ENCODE results near the gene ILK. TPM values are rescaled to one million over a fixed set of nuclear protein-coding genes. Genes with fewer than 3 reads are reported as not detected.

Gene ILK
- total RNA-seq, 1 donor from 2014 or later = 85.6 TPM

- Histone ChIP-seq H2AFZ (replicated peaks) (no peak overlapping the region), H3K9ac (no peak overlapping the region), H3K27me3 (peaks cover 37% of the 10 kb centered on the region), H3K4me1 (peaks cover 3% of the 10 kb centered on the region), H3K79me2 (ENCODE audit: low read depth) (no peaks in the 10 kb centered on the region), H3K9me3 (ENCODE audit: low read depth) (no peaks in the 10 kb centered on the region), H3K36me3 (no peaks in the 10 kb centered on the region), H4K20me1 (ENCODE audit: low read depth) (peaks cover 4% of the 10 kb centered on the region), H3K4me3 (no peak overlapping the region), H3K4me2 (no peak overlapping the region), H3F3A (ENCODE audit: low read depth) (peaks cover 9% of the 10 kb centered on the region), H3K27ac (no peak overlapping the region)
- TF ChIP-seq EZH2 (IDR thresholded peaks at IDR 0.05) = no peak
- no peak for TF ChIP-seq EZH2phosphoT487 (IDR thresholded peaks at IDR 0.05)
- no peak for TF ChIP-seq CTCF (IDR thresholded peaks at IDR 0.05)
- no peaks in the 10 kb centered on the region for H3K9me3 Mint-ChIP-seq
- DNase-seq (ENCODE audit: low spot score) = no peak
- peaks cover 4% of the 10 kb centered on the region for H3K27me3 Mint-ChIP-seq (ENCODE audit: insufficient read depth, low read depth)
- no peaks in the 10 kb centered on the region for H3K4me1 Mint-ChIP-seq
- no peak overlapping the region for H3K4me3 Mint-ChIP-seq
- peaks cover 37% of the 10 kb centered on the region for H3K36me3 Mint-ChIP-seq
- H3K27ac Mint-ChIP-seq = no peak overlapping the region
These were observed 23.6 kb downstream of the ILK start for GRCh38 chr11:6626971-6627761.

- no peaks in the 10 kb centered on the region for H3K79me2 ChIP-seq (ENCODE audit: low read depth)
- H3K9ac ChIP-seq = no peak overlapping the region
- peaks cover 9% of the 10 kb centered on the region for H3F3A ChIP-seq (ENCODE audit: low read depth)
- H3K36me3 Mint-ChIP-seq = peaks cover 39% of the 10 kb centered on the region
- H3K4me1 ChIP-seq = peaks cover 3% of the 10 kb centered on the region
- TF ChIP-seq EZH2 (IDR thresholded peaks at IDR 0.05) = no peak
- TF ChIP-seq CTCF (IDR thresholded peaks at IDR 0.05) = no peak
- no peak for TF ChIP-seq EZH2phosphoT487 (IDR thresholded peaks at IDR 0.05)
- peaks cover 4% of the 10 kb centered on the region for H4K20me1 ChIP-seq (ENCODE audit: low read depth)
- no peak overlapping the region for H3K4me3 Mint-ChIP-seq
- no peaks in the 10 kb centered on the region for H3K36me3 ChIP-seq
- H3K9me3 ChIP-seq (ENCODE audit: low read depth) = no peaks in the 10 kb centered on the region
- H2AFZ ChIP-seq (replicated peaks) = no peak overlapping the region
- H3K4me2 ChIP-seq = no peak overlapping the region
- peaks cover 40% of the 10 kb centered on the region for H3K27me3 ChIP-seq
- H3K9me3 Mint-ChIP-seq = no peaks in the 10 kb centered on the region
- no peak for DNase-seq (ENCODE audit: low spot score)
- H3K4me1 Mint-ChIP-seq = no peaks in the 10 kb centered on the region
- H3K27me3 Mint-ChIP-seq (ENCODE audit: insufficient read depth, low read depth) = peaks cover 6% of the 10 kb centered on the region
- no peak overlapping the region for H3K27ac Mint-ChIP-seq
- H3K27ac ChIP-seq = no peak overlapping the region
- no peak overlapping the region for H3K4me3 ChIP-seq
These were observed 24.2 kb downstream of the ILK start for GRCh38 chr11:6627762-6628241.

GRCh38 chr11:6628526-6628925 is 25.0 kb downstream of the ILK start:
- no peak overlapping the region for H3K4me2 ChIP-seq
- Mint-ChIP-seq H3K36me3 (peaks cover 41% of the 10 kb centered on the region), H3K4me1 (no peaks in the 10 kb centered on the region), H3K27me3 (ENCODE audit: insufficient read depth, low read depth) (peaks cover 7% of the 10 kb centered on the region), H3K27ac (no peak overlapping the region), H3K9me3 (no peaks in the 10 kb centered on the region), H3K4me3 (no peak overlapping the region)
- TF ChIP-seq EZH2phosphoT487 (IDR thresholded peaks at IDR 0.05) (no peak), EZH2 (IDR thresholded peaks at IDR 0.05) (no peak), CTCF (IDR thresholded peaks at IDR 0.05) (no peak)
- H3K36me3 ChIP-seq = no peaks in the 10 kb centered on the region
- H3K27ac ChIP-seq = no peak overlapping the region
- H3K9ac ChIP-seq = no peak overlapping the region
- no peak overlapping the region for H2AFZ ChIP-seq (replicated peaks)
- no peak for DNase-seq (ENCODE audit: low spot score)
- peaks cover 3% of the 10 kb centered on the region for H3K4me1 ChIP-seq
- no peaks in the 10 kb centered on the region for H3K9me3 ChIP-seq (ENCODE audit: low read depth)
- no peak overlapping the region for H3K4me3 ChIP-seq
- peaks cover 40% of the 10 kb centered on the region for H3K27me3 ChIP-seq
- peaks cover 9% of the 10 kb centered on the region for H3F3A ChIP-seq (ENCODE audit: low read depth)
- peaks cover 4% of the 10 kb centered on the region for H4K20me1 ChIP-seq (ENCODE audit: low read depth)
- no peaks in the 10 kb centered on the region for H3K79me2 ChIP-seq (ENCODE audit: low read depth)
